IMR-90 (cell line): Measurements from ENCODE around the gene RAI2. TPM values are rescaled to one million over a fixed set of nuclear protein-coding genes. Genes with fewer than 3 reads are reported as not detected.

ENCODE experiments used
- ATAC-seq: fragments of 200-7000 bp; cut with Tn5 transposase; 2 replicates; pipeline ENCODE4 v1.9.1; 2020; ENCODE audit warnings: low read depth, mild to moderate bottlenecking, moderate library complexity
- BruUV-seq: library from RNA; stranded (reverse); fragments of 400-500 nt; replicated peaks from 2 replicates; lab custom pipeline; 2021; lab: Mats Ljungman, UMichigan
- CTCF ChIA-PET: fragments of 300-600 bp; formaldehyde crosslinking; extraction: SDS; loops from one replicate; lab custom pipeline; 2021; ENCODE audit warnings: antibody characterized with exemption; lab: Yijun Ruan, JAX
- POLR2A ChIA-PET: fragments of 300-600 bp; sonication (Branson Sonifier 250); formaldehyde crosslinking; loops from one replicate; lab custom pipeline; 2022; ENCODE audit warnings: antibody characterized with exemption; ENCODE audit not compliant: unreplicated experiment; lab: Charles Lee
- DNase-seq: peaks from one replicate; pipeline ENCODE4 v3.0.0; 2013
- H2AFZ ChIP-seq: replicated peaks from 2 replicates; pipeline ENCODE3; 2013; ENCODE audit warnings: low read length, mild to moderate bottlenecking; ENCODE audit not compliant: poor library complexity
- H2AK5ac ChIP-seq: 2 replicates; pipeline ENCODE4 v1.6.1; 2013; ENCODE audit warnings: low read depth, low read length, inconsistent platforms
- H2AK9ac ChIP-seq: replicated peaks from 2 replicates; pipeline ENCODE3; 2013; ENCODE audit warnings: mild to moderate bottlenecking, low read depth, low read length, moderate library complexity; ENCODE audit not compliant: poor library complexity
- H2BK120ac ChIP-seq: 2 replicates; pipeline ENCODE4 v1.6.1; 2013; ENCODE audit warnings: low read depth, low read length, inconsistent platforms
- H2BK15ac ChIP-seq: 3 replicates; pipeline ENCODE4 v1.6.1; 2013; ENCODE audit warnings: low read depth, low read length, inconsistent platforms
- H2BK20ac ChIP-seq: 2 replicates; pipeline ENCODE4 v1.6.1; 2013; ENCODE audit warnings: low read depth, mild to moderate bottlenecking, inconsistent platforms, low read length, moderate library complexity
- H2BK5ac ChIP-seq: 2 replicates; pipeline ENCODE4 v1.6.1; 2013; ENCODE audit warnings: mild to moderate bottlenecking, low read depth, low read length, inconsistent platforms; ENCODE audit not compliant: poor library complexity, severe bottlenecking
- H3K14ac ChIP-seq: replicated peaks from 2 replicates; pipeline ENCODE4 v1.6.1; 2013; ENCODE audit warnings: low read depth, low read length, inconsistent platforms
- H3K18ac ChIP-seq: 2 replicates; pipeline ENCODE4 v1.6.1; 2013; ENCODE audit warnings: low read depth, low read length, control low read depth
- H3K23ac ChIP-seq: 2 replicates; pipeline ENCODE4 v1.6.1; 2013; ENCODE audit warnings: low read depth, low read length, inconsistent platforms
- H3K27ac ChIP-seq: 2 replicates; pipeline ENCODE4 v1.5.1; 2013; ENCODE audit warnings: mild to moderate bottlenecking, control low read depth, low read length; ENCODE audit not compliant: insufficient read depth
- H3K27me3 ChIP-seq: 2 replicates; pipeline ENCODE4 v1.6.1; 2013; ENCODE audit warnings: low read length; ENCODE audit not compliant: control insufficient read depth, insufficient read depth
- H3K36me3 ChIP-seq: 2 replicates; pipeline ENCODE4 v1.6.1; 2013; ENCODE audit warnings: low read length, mixed read lengths; ENCODE audit not compliant: control insufficient read depth, insufficient read depth
- H3K4ac ChIP-seq: 2 replicates; pipeline ENCODE4 v1.6.1; 2013; ENCODE audit warnings: low read depth, low read length, inconsistent platforms
- H3K4me1 ChIP-seq: 2 replicates; pipeline ENCODE4 v1.6.1; 2013; ENCODE audit warnings: low read length, mixed read lengths; ENCODE audit not compliant: control insufficient read depth, insufficient read depth
- H3K4me2 ChIP-seq: 2 replicates; pipeline ENCODE4 v1.6.1; 2013; ENCODE audit warnings: low read depth, mild to moderate bottlenecking, control low read depth, low read length, moderate library complexity
- H3K4me3 ChIP-seq: 2 replicates; pipeline ENCODE4 v1.5.1; 2013; ENCODE audit warnings: low read depth, mild to moderate bottlenecking, control low read depth, low read length, moderate library complexity; ENCODE audit not compliant: insufficient read depth
- H3K56ac ChIP-seq: 2 replicates; pipeline ENCODE4 v1.6.1; 2013; ENCODE audit warnings: low read length, inconsistent platforms; ENCODE audit not compliant: insufficient read depth; ENCODE audit errors: extremely low read depth
- H3K79me1 ChIP-seq, 2 experiments: 2 replicates each; pipeline ENCODE4 v1.6.1; 2013; ENCODE audit warnings: low read length in 2 of 2, inconsistent platforms in 1 of 2, low read depth in 1 of 2
- H3K9ac ChIP-seq: 2 replicates; pipeline ENCODE4 v1.6.1; 2013; ENCODE audit warnings: low read depth, low read length, control low read depth
- H3K9me1 ChIP-seq: 2 replicates; pipeline ENCODE4 v1.6.1; 2013; ENCODE audit warnings: low read length, inconsistent platforms; ENCODE audit not compliant: insufficient read depth
- H3K9me3 ChIP-seq: 2 replicates; pipeline ENCODE4 v1.6.1; 2013; ENCODE audit warnings: low read length; ENCODE audit not compliant: control insufficient read depth, insufficient read depth
- H4K20me1 ChIP-seq: 2 replicates; pipeline ENCODE4 v1.6.1; 2013; ENCODE audit warnings: low read length, inconsistent platforms; ENCODE audit not compliant: insufficient read depth
- H4K5ac ChIP-seq: 2 replicates; pipeline ENCODE4 v1.6.1; 2013; ENCODE audit warnings: mild to moderate bottlenecking, low read depth, low read length, control low read depth
- H4K8ac ChIP-seq, 2 experiments: 2 replicates each; pipeline ENCODE4 v1.6.1; 2013; ENCODE audit warnings: low read depth in 2 of 2, low read length in 2 of 2, control low read depth in 1 of 2, inconsistent platforms in 1 of 2
- H4K91ac ChIP-seq: 2 replicates; pipeline ENCODE4 v1.6.1; 2013; ENCODE audit warnings: low read depth, low read length, inconsistent platforms; ENCODE audit not compliant: insufficient read depth
- BHLHE40 ChIP-seq: fragments of 150-350 bp; IDR thresholded peaks from 2 replicates; pipeline ENCODE4 v1.6.1; 2016; ENCODE audit warnings: mild to moderate bottlenecking, low read depth, low read length
- CEBPB ChIP-seq: IDR thresholded peaks from 2 replicates; pipeline ENCODE4 v1.6.1; 2012; ENCODE audit warnings: low read depth, low read length, improper control_type of control experiment
- CHD1 ChIP-seq: IDR thresholded peaks from 2 replicates; pipeline ENCODE4 v1.6.1; 2012; ENCODE audit warnings: low read depth, low read length, improper control_type of control experiment
- FOS ChIP-seq: fragments of 150-350 bp; IDR thresholded peaks from 2 replicates; pipeline ENCODE4 v1.6.1; 2016; ENCODE audit warnings: low read depth, low read length
- MAFK ChIP-seq: IDR thresholded peaks from 2 replicates; pipeline ENCODE4 v1.6.1; 2012; ENCODE audit warnings: low read depth, low read length, improper control_type of control experiment
- MAZ ChIP-seq: IDR thresholded peaks from 2 replicates; pipeline ENCODE4 v1.6.1; 2012; ENCODE audit warnings: low read depth, mild to moderate bottlenecking, low read length, improper control_type of control experiment, moderate library complexity, borderline replicate concordance
- MXI1 ChIP-seq: IDR thresholded peaks from 2 replicates; pipeline ENCODE4 v1.6.1; 2012; ENCODE audit warnings: low read depth, mild to moderate bottlenecking, low read length, moderate library complexity, borderline replicate concordance
- NFE2L2 ChIP-seq: fragments of 150-350 bp; IDR thresholded peaks from 2 replicates; pipeline ENCODE4 v1.6.1; 2016; ENCODE audit warnings: low read depth, mild to moderate bottlenecking, low read length
- POLR2A ChIP-seq: IDR thresholded peaks from 2 replicates; pipeline ENCODE4 v1.6.1; 2012; ENCODE audit warnings: mild to moderate bottlenecking, low read depth, low read length
- RCOR1 ChIP-seq: IDR thresholded peaks from 2 replicates; pipeline ENCODE4 v1.6.1; 2012; ENCODE audit warnings: mild to moderate bottlenecking, low read length, improper control_type of control experiment; ENCODE audit not compliant: insufficient replicate concordance
- RFX5 ChIP-seq: IDR thresholded peaks from 2 replicates; pipeline ENCODE4 v1.8.0; 2012; ENCODE audit warnings: low read depth, mild to moderate bottlenecking, low read length, moderate library complexity
- WGBS, 2 experiments: methylation state at CpG; one replicate each; pipeline versions ENCODE4 v1.1.5 to v1.1.7; 2013; ENCODE audit warnings: missing lambda C conversion rate in 2 of 2; ENCODE audit not compliant: insufficient read length in 1 of 2; ENCODE audit errors: extremely low coverage in 2 of 2; 5-methylcytosine and 5-hydroxymethylcytosine counted together
- dilution Hi-C: fragments of 300-500 bp; cut with HindIII; formaldehyde crosslinking; loops from one replicate; pipeline ENCODE4 v1.14.3; 2018; ENCODE audit warnings: low sequenced_read_pairs; ENCODE audit not compliant: unreplicated experiment
- in situ Hi-C: fragments of 300-500 bp; cut with MboI; formaldehyde crosslinking; loops from 3 replicates; pipeline ENCODE4 v1.14.3; 2019; ENCODE audit warnings: low sequenced_read_pairs, inconsistent platforms, mixed read lengths
- intact Hi-C: fragments of 100-400 bp; cut with micrococcal nuclease; formaldehyde crosslinking; loops from 2 replicates; pipeline ENCODE4 v1.10.0; 2022
- polyA plus RNA-seq, 3 experiments: library from polyadenylated mRNA; depleted of rRNA; stranded (reverse); fragments of >200 nt; gene quantifications; 2 replicates each; pipeline ENCODE4 v1.2.3, GENCODE V29; 2012; ENCODE audit warnings: low replicate concordance in 1 of 3
- total RNA-seq: library from RNA; depleted of rRNA; stranded (reverse); fragments of >200 nt; gene quantifications from 2 replicates; pipeline ENCODE4 v1.2.3, GENCODE V29; 2012
- TF ChIP-seq, protein P1 (sequence below): conservative IDR thresholded peaks from 2 replicates; pipeline ENCODE4 v1.5.1; 2012; ENCODE audit warnings: mild to moderate bottlenecking, low read depth, low read length, improper control_type of control experiment
- TF ChIP-seq, protein P2 (sequence below): fragments of 150-350 bp; IDR thresholded peaks from 2 replicates; pipeline ENCODE4 v1.6.1; 2017; ENCODE audit warnings: mild to moderate bottlenecking, antibody characterized with exemption, low read length, low read depth
- TF ChIP-seq, protein P3 (sequence below): fragments of 150-350 bp; IDR thresholded peaks from 2 replicates; pipeline ENCODE4 v1.6.1; 2016; ENCODE audit warnings: low read depth, mild to moderate bottlenecking, low read length, moderate library complexity, borderline replicate concordance

Gene RAI2
- total and polyA plus RNA-seq, 2 of the 4 experiments (the other 2 are of a cell fraction), result 0.07 TPM; not detected in 1

DNA sequence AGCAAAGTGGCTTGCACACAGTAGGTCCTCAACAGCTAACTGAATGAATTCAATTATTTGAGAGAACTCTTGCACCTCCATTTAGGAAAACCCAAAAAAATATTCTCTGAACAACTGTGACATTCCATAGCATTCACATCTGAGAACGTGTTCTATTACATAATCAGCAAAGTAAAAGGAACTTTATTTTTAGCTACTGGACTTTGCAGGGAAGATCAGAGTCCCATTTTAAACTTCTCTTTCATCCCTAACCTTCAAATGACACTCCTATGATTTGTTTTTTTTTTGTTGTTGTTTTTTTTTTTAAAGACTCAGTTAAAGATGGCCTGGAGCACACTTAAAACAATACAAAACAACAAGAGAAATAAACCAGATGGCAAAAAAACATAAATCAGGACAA, 30.9 kb downstream of the RAI2 start:
- Histone ChIP-seq H3K9me3 (no peaks in the 10 kb centered on the region), H3K4ac (no peak overlapping the region), H2AFZ (no peak overlapping the region), H2BK120ac (no peak overlapping the region), H2BK5ac (no peak overlapping the region), H2AK5ac (no peak overlapping the region), H4K91ac (no peak overlapping the region), H3K14ac (no peak overlapping the region), H3K56ac (no peak overlapping the region), H3K4me1 (no peaks in the 10 kb centered on the region), H3K27ac (no peak overlapping the region), H3K23ac (no peak overlapping the region), H3K27me3 (peaks cover 1% of the 10 kb centered on the region; the same call in 1 of the 2 replicates), H4K20me1 (no peaks in the 10 kb centered on the region), H3K18ac (no peak overlapping the region), H4K8ac (no peak overlapping the region), H2AK9ac (no peak overlapping the region), H2BK20ac (no peak overlapping the region), H3K79me1 (no peaks in the 10 kb centered on the region), H3K36me3 (no peaks in the 10 kb centered on the region), H3K9me1 (no peaks in the 10 kb centered on the region), H4K5ac (no peak overlapping the region), H3K9ac (no peak overlapping the region), H2BK15ac (no peak overlapping the region), H3K4me2 (no peak overlapping the region), H3K4me3 (no peak overlapping the region)
- no TSS peak for BruUV-seq
- no CpG with 5 or more reads among the region's 1 CpG for WGBS, 2 experiments
- DNase-seq (no peak), ATAC-seq (no peak)
- dilution Hi-C loops, result no loop called here
- POLR2A ChIA-PET, result no interaction called here
- in situ Hi-C loops, result no loop called here
- intact Hi-C loops, result no loop called here
- TF ChIP-seq MXI1 (no peak), MAZ (no peak), CHD1 (no peak), RCOR1 (no peak), CEBPB (no peak), MAFK (no peak), FOS (no peak), POLR2A (no peak), NFE2L2 (no peak), BHLHE40 (no peak), RFX5 (no peak)
- TF ChIP-seq, protein P1, sequence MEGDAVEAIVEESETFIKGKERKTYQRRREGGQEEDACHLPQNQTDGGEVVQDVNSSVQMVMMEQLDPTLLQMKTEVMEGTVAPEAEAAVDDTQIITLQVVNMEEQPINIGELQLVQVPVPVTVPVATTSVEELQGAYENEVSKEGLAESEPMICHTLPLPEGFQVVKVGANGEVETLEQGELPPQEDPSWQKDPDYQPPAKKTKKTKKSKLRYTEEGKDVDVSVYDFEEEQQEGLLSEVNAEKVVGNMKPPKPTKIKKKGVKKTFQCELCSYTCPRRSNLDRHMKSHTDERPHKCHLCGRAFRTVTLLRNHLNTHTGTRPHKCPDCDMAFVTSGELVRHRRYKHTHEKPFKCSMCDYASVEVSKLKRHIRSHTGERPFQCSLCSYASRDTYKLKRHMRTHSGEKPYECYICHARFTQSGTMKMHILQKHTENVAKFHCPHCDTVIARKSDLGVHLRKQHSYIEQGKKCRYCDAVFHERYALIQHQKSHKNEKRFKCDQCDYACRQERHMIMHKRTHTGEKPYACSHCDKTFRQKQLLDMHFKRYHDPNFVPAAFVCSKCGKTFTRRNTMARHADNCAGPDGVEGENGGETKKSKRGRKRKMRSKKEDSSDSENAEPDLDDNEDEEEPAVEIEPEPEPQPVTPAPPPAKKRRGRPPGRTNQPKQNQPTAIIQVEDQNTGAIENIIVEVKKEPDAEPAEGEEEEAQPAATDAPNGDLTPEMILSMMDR, result no peak
- TF ChIP-seq, protein P2, sequence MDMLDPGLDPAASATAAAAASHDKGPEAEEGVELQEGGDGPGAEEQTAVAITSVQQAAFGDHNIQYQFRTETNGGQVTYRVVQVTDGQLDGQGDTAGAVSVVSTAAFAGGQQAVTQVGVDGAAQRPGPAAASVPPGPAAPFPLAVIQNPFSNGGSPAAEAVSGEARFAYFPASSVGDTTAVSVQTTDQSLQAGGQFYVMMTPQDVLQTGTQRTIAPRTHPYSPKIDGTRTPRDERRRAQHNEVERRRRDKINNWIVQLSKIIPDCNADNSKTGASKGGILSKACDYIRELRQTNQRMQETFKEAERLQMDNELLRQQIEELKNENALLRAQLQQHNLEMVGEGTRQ, result no peak
- TF ChIP-seq, protein P3, sequence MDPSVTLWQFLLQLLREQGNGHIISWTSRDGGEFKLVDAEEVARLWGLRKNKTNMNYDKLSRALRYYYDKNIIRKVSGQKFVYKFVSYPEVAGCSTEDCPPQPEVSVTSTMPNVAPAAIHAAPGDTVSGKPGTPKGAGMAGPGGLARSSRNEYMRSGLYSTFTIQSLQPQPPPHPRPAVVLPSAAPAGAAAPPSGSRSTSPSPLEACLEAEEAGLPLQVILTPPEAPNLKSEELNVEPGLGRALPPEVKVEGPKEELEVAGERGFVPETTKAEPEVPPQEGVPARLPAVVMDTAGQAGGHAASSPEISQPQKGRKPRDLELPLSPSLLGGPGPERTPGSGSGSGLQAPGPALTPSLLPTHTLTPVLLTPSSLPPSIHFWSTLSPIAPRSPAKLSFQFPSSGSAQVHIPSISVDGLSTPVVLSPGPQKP, result no peak
- CTCF ChIA-PET, result interaction anchor here (1.0 kb wide), 1 partner anchor 18 kb away, joined by 3 read pairs; no protein-coding TSS in a partner anchor
